Ishikawa (cell line): ENCODE data around the gene C20orf96.

Experiments
- CEBPB ChIP-seq: IDR thresholded peaks from 2 replicates; pipeline ENCODE4 v1.6.1; 2012
- CREB1 ChIP-seq: IDR thresholded peaks from 2 replicates; pipeline ENCODE4 v1.6.1; 2012; ENCODE audit warnings: low read depth
- EGR1 ChIP-seq: IDR thresholded peaks from 2 replicates; pipeline ENCODE4 v1.6.1; 2012
- EP300 ChIP-seq: IDR thresholded peaks from 2 replicates; pipeline ENCODE4 v1.6.1; 2012; ENCODE audit warnings: borderline replicate concordance
- FOXM1 ChIP-seq: IDR thresholded peaks from 2 replicates; pipeline ENCODE4 v1.6.1; 2012; ENCODE audit warnings: low read depth, borderline replicate concordance
- MAX ChIP-seq: IDR thresholded peaks from 2 replicates; pipeline ENCODE4 v1.6.1; 2012
- NFIC ChIP-seq: IDR thresholded peaks from 2 replicates; pipeline ENCODE4 v1.6.1; 2012
- RAD21 ChIP-seq: IDR thresholded peaks from 2 replicates; pipeline ENCODE4 v1.6.1; 2012; ENCODE audit warnings: low read depth
- REST ChIP-seq: IDR thresholded peaks from 2 replicates; pipeline ENCODE4 v1.6.1; 2012; ENCODE audit warnings: low read depth, mild to moderate bottlenecking
- TAF1 ChIP-seq: IDR thresholded peaks from 2 replicates; pipeline ENCODE4 v1.6.1; 2012; ENCODE audit warnings: low read depth, mild to moderate bottlenecking
- TCF12 ChIP-seq: IDR thresholded peaks from 2 replicates; pipeline ENCODE4 v1.6.1; 2012; ENCODE audit warnings: low read depth
- TEAD4 ChIP-seq: IDR thresholded peaks from 2 replicates; pipeline ENCODE4 v1.6.1; 2012
- USF1 ChIP-seq: IDR thresholded peaks from 2 replicates; pipeline ENCODE4 v1.6.1; 2012
- YY1 ChIP-seq: IDR thresholded peaks from 2 replicates; pipeline ENCODE4 v1.6.1; 2012; ENCODE audit warnings: low read depth
- ZBTB7A ChIP-seq: IDR thresholded peaks from 2 replicates; pipeline ENCODE4 v1.6.1; 2012; ENCODE audit warnings: low read depth

The C20orf96 gene

GRCh38 chr20:288956-289692, 1.4 kb downstream of the C20orf96 start:
- TF ChIP-seq USF1, result peak; percentile 85
- TF ChIP-seq TCF12, result no peak

DNA sequence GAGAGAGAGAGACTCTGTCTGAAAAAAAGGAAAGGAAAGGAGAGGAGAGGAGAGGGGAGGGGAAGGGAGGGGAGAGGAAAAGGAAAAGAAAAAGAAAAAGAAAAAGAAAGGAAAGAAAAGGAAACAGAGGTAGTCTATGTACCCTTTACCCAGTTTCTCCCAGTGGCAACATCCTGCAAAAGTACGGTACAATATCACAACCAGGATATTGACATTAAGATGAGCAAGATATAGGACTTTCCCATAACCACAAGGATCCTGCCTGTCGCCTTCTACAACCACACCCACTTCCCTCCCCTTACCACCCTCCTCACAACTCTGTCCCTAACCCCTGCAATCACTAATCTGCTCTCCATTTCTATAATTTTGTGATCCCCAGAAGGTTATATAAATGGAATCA, 4.0 kb downstream of the C20orf96 start:
- TF ChIP-seq CREB1 (no peak), EP300 (no peak)

GRCh38 chr20:284172-284571, 6.4 kb downstream of the C20orf96 start:
- no peak for TF ChIP-seq CREB1
- no peak for TF ChIP-seq NFIC
- no peak for TF ChIP-seq RAD21
- no peak for TF ChIP-seq USF1
- TF ChIP-seq YY1, result no peak
- TF ChIP-seq ZBTB7A, result no peak
- TF ChIP-seq EGR1, result no peak
- no peak for TF ChIP-seq REST

DNA sequence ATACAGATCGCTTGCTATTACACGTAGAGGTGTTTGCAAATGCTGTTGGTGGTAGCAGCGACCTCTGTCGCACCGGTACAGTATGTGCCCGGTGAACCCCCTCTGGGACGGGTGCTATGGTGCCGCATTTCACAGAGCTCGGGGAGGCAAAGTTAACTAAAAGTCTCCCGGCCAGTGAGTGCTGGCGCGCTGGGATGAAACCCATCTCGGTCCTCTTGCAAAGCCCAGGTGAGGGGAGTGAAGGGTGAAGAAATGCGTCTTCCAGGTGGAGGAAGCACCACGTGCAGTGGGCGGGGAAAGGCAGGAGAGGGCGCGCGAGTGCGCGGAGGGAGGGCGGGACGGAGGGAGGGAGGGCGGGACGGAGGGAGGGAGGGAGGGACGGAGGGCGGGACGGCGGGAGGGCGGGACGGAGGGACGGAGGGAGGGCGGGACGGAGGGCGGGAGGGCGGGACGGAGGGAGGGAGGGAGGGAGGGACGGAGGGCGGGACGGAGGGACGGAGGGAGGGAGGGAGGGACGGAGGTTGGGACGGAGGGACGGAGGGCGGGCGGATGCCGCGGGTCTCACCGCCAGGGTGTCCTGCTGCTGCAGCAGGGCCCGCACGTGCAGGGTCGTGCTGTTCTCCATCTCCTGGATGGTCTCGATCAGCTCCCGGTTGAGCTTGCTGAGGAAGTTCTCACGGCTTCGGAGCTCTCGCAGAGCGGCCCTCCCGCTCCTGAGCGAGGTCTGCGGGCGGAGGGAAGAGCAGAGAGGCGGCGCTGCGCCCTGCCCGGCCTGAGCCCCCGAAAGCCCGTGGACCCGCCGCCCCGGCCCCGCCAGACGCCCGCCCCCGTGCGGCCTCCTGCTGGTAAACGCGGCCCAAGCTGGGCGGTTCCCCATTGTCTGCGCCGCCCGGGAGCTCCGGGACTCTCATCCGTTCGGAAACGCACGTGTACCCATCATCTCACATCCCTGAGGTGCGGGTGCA, 11.7 kb downstream of the C20orf96 start:
- TF ChIP-seq EP300 (no peak), MAX (no peak), TEAD4 (no peak), TCF12 (no peak), YY1 (no peak), CEBPB (no peak), REST (no peak), USF1 (no peak), EGR1 (no peak), ZBTB7A (no peak), CREB1 (no peak), NFIC (no peak), TAF1 (no peak), RAD21 (no peak), FOXM1 (no peak)

GRCh38 chr20:278181-278580, 12.4 kb downstream of the C20orf96 start:
- TF ChIP-seq FOXM1 (no peak), CEBPB (no peak), TAF1 (no peak)

DNA sequence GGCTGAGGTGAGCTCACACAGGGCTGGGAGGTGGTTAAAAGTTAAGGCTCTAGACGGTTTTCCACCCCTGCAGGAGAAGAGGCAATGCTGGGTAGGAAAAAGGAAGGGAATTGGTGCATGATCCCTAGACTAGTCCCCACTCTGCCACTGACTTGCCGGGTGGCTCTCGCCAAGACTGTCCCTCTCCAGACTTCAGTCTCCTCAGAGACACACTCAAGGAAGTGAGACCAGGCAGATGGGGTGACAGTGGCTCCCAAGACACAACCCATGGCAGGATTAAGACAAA, 13.1 kb downstream of the C20orf96 start:
- TF ChIP-seq FOXM1 (no peak), EP300 (no peak), TAF1 (no peak), ZBTB7A (no peak), TEAD4 (no peak)
